NCI-H2081 (cell line): ENCODE measurements around the gene VWA3B.

ENCODE experiments used
- DNase-seq, 2 experiments: peaks; one replicate each; lab custom pipeline; 2025; lab: John Stamatoyannopoulos, UW

VWA3B gene

DNA sequence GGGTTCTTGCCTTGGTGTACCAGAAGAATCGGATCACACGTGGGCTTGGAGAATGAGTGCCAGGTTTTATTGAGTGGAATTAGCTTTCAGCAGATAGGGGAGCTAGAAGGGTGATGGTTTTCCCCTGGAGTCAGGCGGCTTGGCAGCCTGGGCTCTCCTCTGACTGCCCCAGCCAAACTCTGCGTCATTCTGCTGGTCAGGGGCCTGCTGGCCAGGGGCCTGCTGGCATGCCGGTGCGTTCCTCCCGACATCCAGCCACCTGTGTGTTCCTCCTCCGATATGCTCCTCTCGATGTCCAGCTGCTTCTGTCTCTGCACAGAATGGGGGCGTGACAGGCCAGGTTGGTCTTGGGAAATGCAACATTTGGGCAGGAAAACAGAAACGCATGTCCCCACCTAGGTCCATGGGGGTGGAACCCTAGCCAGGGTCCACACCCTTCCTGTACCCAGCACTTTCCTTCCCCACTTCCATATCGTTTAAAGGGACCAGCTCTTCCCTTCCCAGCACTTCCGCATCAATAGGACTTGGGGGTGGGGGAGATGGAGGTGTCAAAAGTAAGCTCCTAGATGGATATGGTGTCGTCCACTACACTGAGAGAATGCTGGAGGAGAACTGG lies 85.3 kb downstream of the VWA3B start:
- no peak for DNase-seq

DNA sequence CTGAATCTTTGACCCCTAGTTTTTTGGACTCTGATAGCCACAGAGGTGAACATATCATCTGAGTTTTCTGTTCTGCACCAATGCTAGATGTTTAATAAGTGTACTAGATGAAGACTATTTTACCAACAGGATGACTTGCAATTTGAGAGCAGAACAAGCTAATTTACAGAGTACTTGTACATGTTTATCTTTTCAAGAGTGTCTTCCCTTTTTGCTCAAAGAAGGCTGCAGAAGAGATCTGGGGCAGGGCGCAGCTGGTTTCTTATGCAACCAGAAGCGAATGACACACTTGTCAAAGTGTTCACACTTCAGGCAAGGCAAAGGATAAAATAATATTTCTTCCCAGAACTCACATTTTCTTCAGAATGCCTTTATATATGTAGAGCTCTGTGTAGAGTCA lies 86.0 kb downstream of the VWA3B start:
- DNase-seq, result no peak

DNA sequence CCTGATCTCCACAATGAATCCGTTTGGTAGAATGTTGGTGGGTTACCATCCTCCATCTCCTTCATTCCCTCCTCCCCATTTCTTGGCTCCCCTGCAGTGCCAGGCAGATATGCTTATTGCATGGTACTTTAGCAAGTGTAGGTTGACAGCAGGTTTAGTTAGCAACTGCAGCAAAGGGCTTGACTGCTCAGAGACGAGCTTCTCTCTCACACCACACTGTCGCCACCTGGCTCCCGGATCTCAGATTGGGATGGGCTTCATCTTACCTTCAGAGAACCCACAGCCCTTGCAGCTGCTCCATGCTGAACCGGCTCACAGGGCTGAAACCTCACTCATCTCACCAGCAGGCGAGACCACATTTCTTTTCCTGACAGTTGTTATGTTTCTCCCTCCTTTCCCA lies 88.8 kb downstream of the VWA3B start:
- DNase-seq, result peak in 1 of 2 experiments; percentile 14

DNA sequence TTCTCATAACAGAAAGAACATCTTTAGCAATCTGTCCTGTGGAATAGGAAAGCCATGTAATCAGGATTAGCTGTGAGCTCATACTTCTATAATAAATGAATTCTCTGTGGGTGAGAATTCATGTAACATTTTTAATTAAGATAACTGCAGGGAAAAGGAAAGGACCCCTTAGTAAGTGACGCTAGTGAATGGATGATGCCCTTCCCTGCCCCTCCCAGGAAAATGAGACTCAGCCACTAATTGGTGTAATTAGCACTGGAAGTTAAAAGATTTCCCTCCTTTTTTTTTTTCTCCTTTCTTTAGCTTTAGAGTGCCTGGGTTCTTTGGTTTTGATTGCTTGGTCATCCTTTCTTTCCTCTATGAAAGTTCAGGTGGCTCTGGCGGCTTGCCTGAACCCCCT lies 90.3 kb downstream of the VWA3B start:
- DNase-seq, result no peak

DNA sequence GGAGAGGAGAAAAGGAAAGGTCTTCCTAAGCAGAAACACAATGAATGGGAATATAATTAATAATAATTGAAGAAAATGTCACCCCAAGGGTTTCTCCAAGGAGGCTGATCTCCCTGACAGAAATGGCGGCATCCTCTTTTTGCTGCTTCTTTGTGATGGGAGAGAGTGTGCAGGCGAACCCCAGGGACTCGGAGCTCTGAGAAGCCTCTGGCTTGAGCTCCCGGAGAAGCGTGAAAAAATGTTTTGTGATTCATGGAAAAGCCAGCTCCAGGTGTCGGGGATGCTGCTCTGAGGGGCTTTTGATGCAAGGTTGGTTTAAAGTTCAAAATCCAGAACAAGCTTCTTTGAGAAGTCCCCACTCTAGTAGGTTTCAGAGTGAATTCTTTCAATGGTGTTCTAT lies 91.0 kb downstream of the VWA3B start:
- no peak for DNase-seq

DNA sequence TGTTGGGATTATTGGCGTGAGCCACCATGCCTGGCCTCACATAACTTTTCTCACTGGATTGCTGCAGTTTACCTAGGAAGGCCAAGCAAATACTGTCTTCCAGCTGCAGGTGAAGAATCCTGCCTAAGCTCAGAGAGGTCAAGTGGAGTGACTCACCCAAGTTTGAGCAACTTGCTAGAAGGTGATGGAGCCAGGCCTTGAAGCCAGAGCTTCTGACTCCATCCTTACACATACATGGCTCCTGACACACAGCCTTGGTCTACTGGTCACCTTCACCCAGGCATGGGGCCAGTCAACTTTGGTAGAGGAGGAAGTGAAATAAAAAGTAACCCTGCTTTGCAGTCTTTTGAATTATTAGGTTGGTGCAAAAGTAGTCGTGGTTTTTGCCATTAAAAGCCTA lies 93.5 kb downstream of the VWA3B start:
- no peak for DNase-seq

DNA sequence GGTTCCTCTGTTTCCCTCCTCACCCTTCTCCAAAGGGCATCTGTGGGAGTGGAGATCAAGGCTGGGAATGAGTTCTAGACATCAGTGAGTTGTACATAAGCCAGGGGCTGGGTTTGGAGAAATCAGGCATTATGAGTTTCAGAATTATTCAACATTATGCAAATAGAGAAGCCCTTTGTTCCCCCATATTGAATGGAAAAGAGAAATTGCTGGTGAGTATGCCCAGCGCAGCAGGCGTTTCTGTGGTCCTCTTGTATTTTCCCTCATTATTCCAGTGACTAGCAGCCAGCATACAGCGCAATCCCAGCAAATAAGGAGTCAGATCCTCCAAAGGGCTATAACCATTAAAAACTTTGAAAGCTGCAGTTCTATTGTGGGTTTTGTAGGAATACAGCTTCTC lies 94.4 kb downstream of the VWA3B start:
- DNase-seq, result no peak

DNA sequence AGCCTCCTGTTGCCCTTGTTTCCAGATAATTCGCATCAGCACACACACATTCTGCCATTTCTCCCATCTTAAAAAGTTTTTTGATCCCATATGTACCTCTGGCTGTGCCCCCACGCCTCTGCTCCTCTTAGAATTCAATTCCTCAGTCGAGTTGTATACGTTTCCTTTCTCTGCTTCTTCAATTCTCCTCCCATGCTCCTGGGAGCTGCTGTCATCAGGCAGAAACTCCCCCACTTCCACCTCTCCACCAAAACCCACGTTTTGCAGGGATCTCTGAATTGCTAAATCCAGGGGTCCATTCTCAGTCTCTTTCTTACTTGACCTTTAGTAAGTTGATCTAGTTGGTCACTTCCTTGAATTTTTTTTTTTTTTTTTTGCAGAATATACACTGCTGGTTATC lies 98.8 kb downstream of the VWA3B start:
- no peak for DNase-seq

DNA sequence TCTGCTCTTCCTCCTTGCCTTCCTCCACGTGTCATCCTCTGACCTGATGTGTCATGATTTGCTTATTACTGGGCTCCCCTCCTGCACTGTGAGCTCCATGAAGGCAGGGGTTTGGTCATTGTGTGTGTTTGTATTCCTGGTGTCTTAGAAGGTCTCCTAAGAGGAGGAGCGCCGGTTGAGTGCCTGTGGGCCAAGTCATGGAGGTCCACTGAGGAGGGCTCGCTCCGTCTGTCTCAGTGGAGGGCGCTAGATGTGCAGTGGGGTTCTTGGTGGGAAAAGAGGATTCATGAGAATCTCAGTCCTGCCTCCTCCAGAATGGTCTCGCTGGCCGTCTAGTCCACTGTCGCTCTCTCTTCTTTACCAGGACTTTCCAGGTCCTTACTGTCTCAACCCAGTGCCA lies 100.2 kb downstream of the VWA3B start:
- DNase-seq, result no peak

DNA sequence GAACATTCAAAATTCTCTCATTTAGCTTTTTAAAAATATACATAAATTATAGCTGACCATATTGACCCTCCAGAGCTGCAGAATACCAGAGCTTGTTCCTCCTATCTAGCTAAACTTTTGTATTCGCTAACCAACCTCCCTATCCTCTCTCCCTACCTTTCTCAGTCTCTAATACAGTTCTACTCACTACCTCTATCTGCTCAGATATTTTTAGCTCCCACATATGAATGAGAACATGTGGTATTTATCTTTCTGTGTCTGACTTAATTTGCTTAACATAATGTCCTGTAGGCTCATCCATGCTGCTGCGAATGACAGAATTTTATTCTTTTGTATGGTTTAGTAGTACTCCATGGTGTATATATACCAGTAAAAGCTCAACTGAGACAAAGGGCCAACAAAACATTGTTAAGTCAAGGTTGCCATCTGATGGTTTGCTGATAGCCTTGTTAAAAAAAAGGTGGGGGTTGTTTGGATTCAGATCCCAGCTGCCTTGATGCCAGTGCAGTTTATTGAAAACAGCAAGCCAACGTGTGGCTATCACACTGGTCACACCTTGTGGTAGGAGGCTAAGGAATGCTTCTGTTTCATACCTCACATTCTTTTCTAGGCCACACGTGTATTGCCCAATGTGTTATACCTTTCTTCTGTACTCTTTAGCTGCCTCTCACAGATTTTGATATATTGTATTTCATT lies 101.5 kb downstream of the VWA3B start:
- DNase-seq, result peak in 1 of 2 experiments; percentile 8

DNA sequence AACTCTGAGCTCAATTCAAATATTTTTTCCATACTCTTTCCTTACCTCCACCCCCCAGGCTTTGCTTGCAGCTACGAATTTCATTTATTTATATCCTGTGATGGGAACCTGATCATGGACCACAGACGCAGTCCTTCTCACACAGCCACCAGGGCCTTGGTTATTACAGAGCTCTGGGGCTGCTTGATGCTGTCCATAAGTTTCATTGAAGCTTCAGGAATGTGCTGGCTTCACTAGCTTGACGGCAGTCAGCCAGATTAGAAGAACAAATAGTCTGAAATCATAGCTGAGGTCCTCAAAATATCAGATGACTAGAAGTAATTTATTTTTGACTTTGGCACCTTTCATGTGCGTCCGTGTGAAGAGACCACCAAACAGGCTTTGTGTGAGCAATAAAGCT lies 104.9 kb downstream of the VWA3B start:
- DNase-seq, result no peak

DNA sequence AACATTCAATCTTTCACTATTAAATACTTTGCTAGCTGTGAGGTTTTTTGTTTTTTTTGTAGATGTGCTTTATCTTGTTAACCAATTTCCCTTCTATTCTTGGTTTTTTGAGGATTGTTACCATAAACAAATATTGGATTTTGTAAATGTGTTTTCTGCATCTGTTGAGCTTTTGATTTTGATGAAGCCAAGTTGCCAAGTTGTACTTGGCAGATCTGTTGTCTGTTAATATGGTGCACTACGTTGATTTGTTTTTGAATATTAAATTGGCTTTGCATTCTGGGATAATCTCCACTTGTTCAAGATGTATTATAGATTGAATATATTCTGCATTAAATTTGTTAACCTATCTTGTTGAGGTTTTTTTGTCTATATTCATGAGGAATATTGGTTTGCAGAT lies 114.6 kb downstream of the VWA3B start:
- no peak for DNase-seq

DNA sequence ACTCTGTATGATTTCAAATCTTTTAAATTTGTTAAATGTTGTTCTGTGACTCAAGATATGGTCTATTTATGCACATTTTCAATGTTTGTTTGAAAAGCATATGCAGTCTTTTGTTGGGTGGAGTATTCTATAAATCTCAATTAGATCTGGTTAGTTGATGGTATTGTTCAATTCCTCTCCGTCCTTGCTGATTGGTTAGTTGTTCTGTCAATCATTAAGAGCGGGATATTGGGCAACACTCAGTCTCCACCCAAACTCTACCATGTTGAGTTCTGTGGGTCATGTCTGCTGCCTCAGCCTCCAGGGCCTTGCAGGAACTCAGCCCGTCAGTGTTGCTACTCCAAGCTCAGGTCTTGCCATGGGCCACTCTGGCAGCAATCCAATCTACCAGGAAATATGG lies 118.9 kb downstream of the VWA3B start:
- DNase-seq, result no peak

DNA sequence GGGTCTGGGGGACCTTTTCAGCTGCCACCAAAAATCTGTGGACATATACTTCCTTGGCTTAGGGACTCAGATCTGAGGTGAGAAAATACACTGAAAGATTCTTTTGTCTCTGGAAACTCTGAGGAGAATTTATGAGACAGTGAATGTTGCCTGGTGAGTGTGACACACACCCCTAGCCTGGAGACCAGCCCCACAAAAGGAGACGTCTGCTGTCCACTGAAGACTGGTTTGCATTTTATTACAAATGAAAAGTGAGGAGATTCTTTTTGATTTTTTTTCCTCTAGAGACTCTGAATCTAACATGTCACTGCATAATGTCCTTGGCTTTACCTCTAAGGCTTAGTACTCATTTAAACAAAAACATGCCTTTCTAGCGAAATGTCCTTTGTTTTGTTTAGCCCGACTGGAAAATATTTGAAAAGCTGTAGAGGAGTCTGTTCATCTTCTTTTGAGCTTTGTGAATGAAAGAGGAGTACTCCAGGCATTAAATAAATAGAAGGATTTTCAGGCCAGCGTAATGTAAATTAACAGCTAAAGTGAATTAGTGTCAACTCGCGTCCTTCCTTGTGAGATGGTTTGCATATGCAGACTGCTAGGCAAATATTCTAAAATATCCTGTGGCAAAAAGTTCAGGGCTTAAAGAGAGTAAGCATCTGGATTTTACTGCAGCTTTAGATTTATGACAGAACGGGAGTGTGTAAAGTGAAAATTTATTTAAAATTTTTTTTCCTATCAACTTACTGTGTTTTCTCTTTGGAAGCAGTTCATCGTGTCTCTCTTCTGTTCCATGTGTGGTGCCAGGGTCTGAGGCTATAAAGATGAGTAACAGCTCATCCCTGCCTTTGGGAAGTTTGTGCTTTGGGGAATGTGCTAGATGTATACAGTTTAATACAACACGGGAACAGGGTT lies 125.4 kb downstream of the VWA3B start:
- peak in 1 of 2 experiments; percentile 5 for DNase-seq

DNA sequence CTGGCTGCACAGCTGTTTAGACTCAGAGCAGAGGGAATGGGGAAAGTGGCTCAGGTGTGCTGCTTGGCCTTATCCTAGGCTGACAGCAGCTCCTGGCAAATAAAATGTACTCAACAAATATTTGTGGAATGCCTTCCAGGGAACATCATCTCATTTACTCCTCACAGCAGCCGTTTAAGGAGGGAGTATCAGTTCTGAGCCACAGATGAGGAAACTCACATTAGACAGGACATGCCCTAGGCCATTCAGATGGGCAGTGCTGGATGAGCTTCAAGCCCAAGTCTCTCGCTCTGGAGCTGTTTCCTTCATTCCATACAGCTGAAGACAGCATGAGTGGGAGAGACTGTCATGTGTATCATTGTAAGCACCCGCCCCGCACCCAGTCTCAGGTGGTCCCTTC lies 129.6 kb downstream of the VWA3B start:
- DNase-seq, result no peak

DNA sequence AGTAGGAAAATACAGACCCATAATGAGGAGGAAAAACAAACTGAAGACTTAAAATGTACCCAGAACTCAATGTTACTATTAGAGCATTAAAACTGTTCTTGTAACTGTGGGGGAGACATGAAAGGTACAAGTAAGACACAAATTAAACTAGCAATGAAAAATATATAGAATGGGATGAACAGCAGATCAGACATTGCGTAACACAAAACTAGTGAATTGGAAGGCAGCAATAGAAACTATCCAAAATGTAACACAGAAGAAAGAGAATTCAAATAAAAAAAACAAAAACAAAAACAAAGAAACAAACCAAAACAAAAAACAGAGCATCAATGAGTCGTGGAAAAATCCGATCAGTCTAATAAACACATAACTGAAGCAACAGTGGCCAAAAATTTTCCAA lies 132.2 kb downstream of the VWA3B start:
- DNase-seq, result no peak

DNA sequence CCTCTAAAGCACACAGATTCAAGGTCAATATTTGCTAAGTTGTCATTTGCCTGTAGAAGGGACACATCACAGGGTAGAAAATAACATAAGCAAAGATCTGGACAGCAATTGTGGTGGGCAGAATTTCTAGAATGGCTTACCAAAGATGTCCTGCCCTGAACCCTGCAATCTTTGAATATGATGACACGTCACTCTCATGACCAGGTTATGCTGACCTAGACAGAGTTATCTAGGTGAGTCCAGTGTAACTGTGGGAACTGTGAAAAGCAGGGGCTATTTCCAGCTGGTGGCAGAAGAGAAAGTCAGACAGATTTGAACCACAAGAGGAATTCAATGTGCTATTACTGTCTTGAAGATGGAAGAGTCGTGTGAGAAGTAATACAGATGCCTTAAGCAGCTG lies 147.0 kb downstream of the VWA3B start:
- DNase-seq, result no peak

DNA sequence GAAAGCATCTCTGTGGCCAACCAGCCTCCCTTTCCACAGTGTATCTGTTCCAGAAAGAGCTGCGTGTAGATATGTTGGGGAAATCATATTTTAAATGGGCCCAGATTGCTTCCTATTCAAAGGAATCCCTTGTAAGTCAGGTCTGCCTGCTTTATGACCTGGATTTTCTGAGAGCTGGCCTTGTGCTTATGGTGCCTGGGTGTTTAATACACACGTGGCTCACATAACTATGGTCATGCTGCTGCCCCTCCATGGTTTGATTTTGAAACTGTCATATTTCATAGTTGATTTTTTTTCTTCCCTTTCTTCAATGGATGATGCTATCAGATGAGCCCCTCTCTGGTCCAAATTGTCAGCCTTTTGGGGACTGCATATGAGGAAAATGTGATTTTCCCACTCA lies 147.8 kb downstream of the VWA3B start:
- DNase-seq, result no peak

DNA sequence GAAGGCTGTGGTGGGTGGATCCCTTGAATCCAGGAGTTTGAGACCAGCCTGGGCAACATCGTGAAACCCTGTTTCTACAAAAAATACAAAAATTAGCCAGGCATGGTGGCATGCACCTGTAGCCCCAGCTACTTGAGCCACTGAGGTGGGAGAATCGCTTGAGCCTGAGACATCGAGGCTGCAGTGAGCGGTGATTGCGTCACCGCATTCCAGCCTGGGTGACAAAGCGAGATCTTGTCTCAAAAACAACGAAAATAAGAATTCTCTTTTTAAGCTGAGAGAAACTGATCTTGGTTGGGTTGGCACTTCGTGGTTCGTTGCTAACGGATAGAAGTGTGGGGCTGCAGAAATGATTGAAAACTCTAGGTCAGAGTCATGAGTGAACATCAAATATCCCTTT lies 150.0 kb downstream of the VWA3B start:
- DNase-seq, result no peak

DNA sequence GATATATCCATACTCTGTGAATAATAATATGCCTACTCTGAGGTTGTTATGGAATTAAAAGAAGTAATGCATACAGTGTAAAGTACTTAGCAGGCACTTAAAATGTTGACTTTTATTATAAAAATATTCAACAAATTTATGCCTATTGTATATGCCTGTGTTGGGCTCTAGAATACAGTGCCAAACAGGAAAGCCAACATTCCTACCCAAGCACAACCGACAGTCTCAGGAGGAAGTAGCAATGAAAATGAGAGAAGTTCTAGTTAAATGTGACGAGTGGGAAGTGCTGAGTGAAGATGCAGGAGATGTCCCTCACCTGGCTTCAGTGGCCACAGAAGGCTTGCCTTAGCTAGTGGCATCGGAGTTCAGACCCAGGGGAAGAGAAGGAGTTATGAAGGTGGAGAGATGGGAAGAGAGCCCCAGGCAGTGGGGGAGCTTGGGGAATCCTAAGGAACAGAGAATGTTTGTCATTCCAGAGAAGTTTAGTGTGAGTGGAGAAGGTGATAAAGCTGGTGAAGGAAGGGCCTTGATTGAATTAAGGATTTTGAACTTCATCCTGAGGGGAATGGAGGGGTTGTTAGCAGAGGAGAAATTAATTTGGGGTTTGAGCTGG lies 153.9 kb downstream of the VWA3B start:
- DNase-seq, result no peak

DNA sequence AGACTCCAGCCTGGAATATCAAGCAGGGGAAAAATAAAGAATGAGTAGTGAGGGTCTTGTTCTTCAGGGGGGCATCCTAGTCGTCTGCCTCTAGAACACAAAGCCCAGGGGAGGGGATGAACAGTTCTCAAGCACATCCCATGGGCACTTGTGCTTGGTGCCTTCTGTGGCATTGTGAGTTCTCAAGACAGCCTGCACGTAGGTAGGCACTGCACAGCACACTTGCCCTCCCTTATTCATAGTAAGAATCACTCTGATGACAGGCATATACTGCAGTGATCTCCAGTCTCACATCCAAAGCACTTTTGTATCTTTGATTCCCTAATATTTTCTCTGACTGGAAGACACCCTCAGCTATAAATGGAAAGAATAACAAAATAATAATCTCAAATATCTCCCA lies 154.6 kb downstream of the VWA3B start:
- DNase-seq, result no peak

DNA sequence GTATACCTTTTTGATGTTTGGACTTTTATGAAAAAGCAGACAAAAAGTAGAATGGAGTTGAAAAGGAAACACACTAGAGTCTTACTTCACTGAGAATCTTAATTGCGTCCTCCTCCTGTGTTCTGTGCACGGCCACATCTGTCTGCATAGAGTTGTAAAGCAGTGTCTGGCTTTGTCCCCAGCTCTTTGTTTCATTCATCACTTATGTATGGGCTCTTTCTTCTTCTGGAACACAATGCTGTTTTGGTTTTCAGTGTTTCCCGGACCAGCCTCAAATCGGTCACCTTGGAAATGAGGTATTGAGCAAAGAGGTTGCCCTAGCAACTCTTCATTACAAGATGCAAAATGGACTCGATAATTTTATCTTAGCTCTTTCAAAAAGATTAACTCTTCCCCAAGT lies 155.0 kb downstream of the VWA3B start:
- no peak for DNase-seq

DNA sequence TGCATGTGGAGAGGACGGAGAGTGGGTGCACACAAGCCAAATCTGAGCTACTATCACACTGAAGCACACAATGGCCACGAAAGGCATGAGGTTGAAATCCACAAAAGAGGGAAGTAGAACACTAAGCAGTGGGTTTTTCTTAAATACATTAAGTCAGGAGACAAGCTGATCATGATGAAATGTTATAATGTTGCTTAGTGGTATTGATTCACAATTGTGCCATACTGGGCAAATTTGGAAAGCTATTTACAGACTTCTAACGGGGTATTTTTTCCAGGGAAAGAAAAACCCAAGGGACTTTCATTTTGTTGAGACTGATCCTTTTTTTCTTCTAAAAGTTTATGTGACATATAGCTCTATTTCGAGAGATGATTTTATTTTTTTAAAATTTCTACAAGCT lies 158.5 kb downstream of the VWA3B start:
- no peak for DNase-seq
